Astrocyte of the spinal cord (primary cell): ENCODE results near the gene CPM.
"Not testable (repeated sequence)": the region's sequence is repeated elsewhere in the genome, so short reads cannot be mapped to it uniquely, and the experiment has no call there.

ENCODE experiments used
- DNase-seq: peaks from one replicate; pipeline ENCODE4 v3.0.0; 2011; ENCODE audit warnings: low read depth, low spot score
- H3K4me3 ChIP-seq: 2 replicates; pipeline ENCODE4 v1.5.1; 2011; ENCODE audit warnings: low read depth, mild to moderate bottlenecking, low read length, moderate library complexity
- CTCF ChIP-seq: IDR thresholded peaks from 2 replicates; pipeline ENCODE4 v1.5.1; 2012; ENCODE audit warnings: low read depth, mild to moderate bottlenecking, low read length, inconsistent platforms
- in situ Hi-C: cut with HindIII; loops from 2 replicates; pipeline ENCODE4 v1.10.0; 2017; ENCODE audit warnings: low sequenced_read_pairs

The CPM gene

GRCh38 chr12:68864604-68865003, 68.4 kb downstream of the CPM start:
- DNase-seq = no peak
- in situ Hi-C loops = no loop called here
- no peak for TF ChIP-seq CTCF
- no peak overlapping the region for H3K4me3 ChIP-seq

GRCh38 chr12:68863886-68864454, 69.0 kb downstream of the CPM start:
- TF ChIP-seq CTCF = peak; percentile 55
- peak; percentile 58 for DNase-seq
- H3K4me3 ChIP-seq, in situ Hi-C loops: not testable (repeated sequence)

- no peak for DNase-seq
- no peak for TF ChIP-seq CTCF
- in situ Hi-C loops = no loop called here
- H3K4me3 ChIP-seq = no peak overlapping the region
These were observed 69.7 kb downstream of the CPM start for GRCh38 chr12:68863109-68863770.

- no peak for TF ChIP-seq CTCF
- H3K4me3 ChIP-seq = no peak overlapping the region
- in situ Hi-C loops = no loop called here
- DNase-seq = no peak
These were observed 71.1 kb downstream of the CPM start for GRCh38 chr12:68861890-68862289.

GRCh38 chr12:68856510-68856909, 76.5 kb downstream of the CPM start:
- in situ Hi-C loops = no loop called here
- no peak overlapping the region for H3K4me3 ChIP-seq
- DNase-seq = no peak
- no peak for TF ChIP-seq CTCF

GRCh38 chr12:68855771-68856170, 77.2 kb downstream of the CPM start:
- no peak for TF ChIP-seq CTCF
- in situ Hi-C loops = no loop called here
- DNase-seq = no peak
- H3K4me3 ChIP-seq = no peak overlapping the region

- no peak for TF ChIP-seq CTCF
- DNase-seq = no peak
- in situ Hi-C loops = no loop called here
- no peak overlapping the region for H3K4me3 ChIP-seq
These were observed 77.9 kb downstream of the CPM start for GRCh38 chr12:68855111-68855510.
